H1 (cell line): ENCODE measurements around the gene FRMD4B. TPM values are rescaled to one million over a fixed set of nuclear protein-coding genes. Genes with fewer than 3 reads are reported as not detected.

Experiments
- ASH2L ChIP-seq: fragments of 200-600, 300-600 bp; sonication (generic); IDR thresholded peaks from one replicate; pipeline ENCODE4 v1.7.1; 2017; ENCODE audit warnings: low read length
- CHD7 ChIP-seq: fragments of 300-600 bp; sonication (generic); IDR thresholded peaks from 2 replicates; pipeline ENCODE4 v1.7.1; 2012; ENCODE audit warnings: low read length, moderate library complexity, mild to moderate bottlenecking, inconsistent platforms; ENCODE audit not compliant: insufficient replicate concordance
- CTBP2 ChIP-seq: IDR thresholded peaks from 2 replicates; pipeline ENCODE4 v1.7.0; 2011; ENCODE audit warnings: borderline replicate concordance, mild to moderate bottlenecking, moderate library complexity, mixed read lengths, low read length; ENCODE audit not compliant: insufficient read depth, insufficient read length
- FOSL1 ChIP-seq: IDR thresholded peaks from 2 replicates; pipeline ENCODE4 v1.6.1; 2011; ENCODE audit warnings: mild to moderate bottlenecking, low read depth, low read length, moderate library complexity; ENCODE audit not compliant: insufficient read depth
- SIN3A ChIP-seq, 2 experiments: IDR thresholded peaks in 1 of 2; conservative IDR thresholded peaks in 1 of 2; 2 replicates each; pipeline ENCODE4 v1.6.1; 2011 to 2012; ENCODE audit warnings: low read length in 2 of 2, improper control_type of control experiment in 1 of 2, low read depth in 1 of 2, mild to moderate bottlenecking in 1 of 2
- SUZ12 ChIP-seq: fragments of 200-600 bp; sonication (generic); IDR thresholded peaks from 2 replicates; pipeline ENCODE4 v1.6.1; 2012; ENCODE audit warnings: mild to moderate bottlenecking, inconsistent platforms, low read length, moderate library complexity, mixed read lengths
- polyA plus RNA-seq, 7 experiments: library from polyadenylated mRNA; depleted of rRNA in 3 of 7; stranded (reverse) in 5 of 7; unstranded in 2 of 7; fragments of >200 nt in 5 of 7; fragments of 200-250 nt in 2 of 7; gene quantifications; 1 replicate in 5 of 7; 2 replicates in 1 of 7; 4 replicates in 1 of 7; pipeline versions ENCODE4 v1.2.1 to v1.2.3, GENCODE V29; 2011 to 2013; ENCODE audit warnings: missing spikeins in 2 of 7, mixed read lengths in 2 of 7
- total RNA-seq: library from RNA; stranded (reverse); fragmentation: NEBNext Ultra II Directional; extraction: Animal tissue kit (Norgen Biotek cat#: 25700); gene quantifications from 2 replicates; pipeline ENCODE4 v1.2.1, GENCODE V29; 2021

Gene FRMD4B
- total and polyA plus RNA-seq, 2 of the 8 experiments (the other 6 are each of a cell fraction or from before 2014, with no cell fraction given): 2.7 to 7.2 TPM

DNA sequence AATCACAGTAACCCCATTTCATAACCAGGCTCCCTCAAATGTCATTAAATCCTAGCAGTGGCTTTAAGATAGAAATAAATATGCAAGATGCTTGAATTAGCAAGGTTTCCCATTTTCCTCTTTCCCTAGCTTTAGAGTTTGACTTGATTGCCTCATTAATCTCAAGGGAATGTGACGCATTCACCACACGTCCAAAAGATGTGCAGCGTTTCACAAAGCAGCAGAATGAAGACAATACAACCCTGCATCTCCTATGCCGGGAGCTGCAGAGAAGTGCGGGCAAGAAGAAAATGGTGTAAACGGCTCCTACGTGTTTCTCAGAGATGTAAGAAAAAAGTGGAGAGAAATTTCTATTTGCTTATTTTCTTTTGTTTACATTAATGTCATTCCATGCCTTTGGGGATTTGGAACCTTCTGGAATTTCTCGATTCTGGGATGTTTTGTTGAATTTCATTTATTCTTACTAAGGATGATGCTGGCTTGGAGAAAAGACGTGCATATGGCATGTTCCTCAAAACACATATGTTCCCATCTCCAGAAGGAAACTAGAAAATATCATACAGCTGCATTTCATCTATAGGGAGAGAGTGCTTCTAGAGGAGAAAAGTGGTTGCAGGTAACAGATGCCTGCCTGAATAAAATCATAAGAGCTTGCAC is 27.8 kb upstream of the FRMD4B start (continued):
- TF ChIP-seq CHD7: no peak
- TF ChIP-seq CTBP2: no peak
- TF ChIP-seq SUZ12: no peak
- TF ChIP-seq SIN3A (conservative IDR thresholded peaks at IDR 0.05 in 1 of 2, IDR thresholded peaks at IDR 0.05 in 1 of 2; ENCODE audit: low read depth in 1 of 2, low read length in 2 of 2): no peak
- no peak for TF ChIP-seq FOSL1
- TF ChIP-seq ASH2L: no peak
- TF ChIP-seq, all 59 proteins: peak for 0
